Measurements from ENCODE around the gene GNMT.

Gene GNMT

GRCh38 chr6:42963179-42963854 is 2.8 kb downstream of the GNMT start:
- Mint-ChIP-seq H3K4me1 (peaks cover 32% of the 10 kb centered on the region), H3K4me3 (no peak overlapping the region), H3K27me3 (peaks cover 8% of the 10 kb centered on the region), H3K27ac (no peak overlapping the region), H3K9me3 (no peaks in the 10 kb centered on the region)
- DNase-seq (no peak), ATAC-seq (no peak)

GRCh38 chr6:42963855-42964605 is 3.5 kb downstream of the GNMT start:
- Mint-ChIP-seq H3K4me3 (no peak overlapping the region), H3K27me3 (peaks cover 8% of the 10 kb centered on the region), H3K9me3 (no peaks in the 10 kb centered on the region), H3K4me1 (peaks cover 32% of the 10 kb centered on the region), H3K27ac (no peak overlapping the region)
- ATAC-seq, result peak; percentile 64
- DNase-seq, result peak in 1 of 2 donors; percentile 35

- DNase-seq (no peak), ATAC-seq (no peak)
- no peak overlapping the region for H3K4me3 Mint-ChIP-seq
- no peaks in the 10 kb centered on the region for H3K9me3 Mint-ChIP-seq
- H3K4me1 Mint-ChIP-seq, result peaks cover 21% of the 10 kb centered on the region
- no peaks in the 10 kb centered on the region for H3K27me3 Mint-ChIP-seq
- no peak overlapping the region for H3K27ac Mint-ChIP-seq
Measured at GRCh38 chr6:42966571-42966970, 6.0 kb downstream of the GNMT start.

DNA sequence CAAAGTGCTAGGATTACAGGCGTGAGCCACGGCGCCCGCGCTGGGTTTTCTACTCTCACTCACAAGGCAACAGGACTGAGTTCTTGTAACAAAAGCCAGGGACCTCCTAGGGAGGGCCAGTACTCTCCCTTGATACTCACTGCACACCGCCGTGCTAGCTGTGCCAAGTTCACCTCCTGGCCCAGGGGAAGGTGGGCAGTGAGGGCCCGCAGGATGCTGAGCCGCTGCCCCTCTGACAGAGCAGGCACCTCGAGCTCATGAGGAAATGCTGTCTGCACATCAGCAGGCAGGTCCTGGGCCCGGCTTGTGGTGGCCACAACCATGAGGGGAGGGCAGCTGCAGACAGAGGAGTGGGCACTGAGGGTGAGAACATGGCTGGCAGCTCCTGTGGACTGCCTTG is 6.7 kb downstream of the GNMT start:
- H3K27me3 Mint-ChIP-seq, result no peaks in the 10 kb centered on the region
- no peak for DNase-seq
- no peak overlapping the region for H3K4me3 Mint-ChIP-seq
- ATAC-seq, result no peak
- peaks cover 27% of the 10 kb centered on the region for H3K4me1 Mint-ChIP-seq
- no peak overlapping the region for H3K27ac Mint-ChIP-seq
- no peaks in the 10 kb centered on the region for H3K9me3 Mint-ChIP-seq

DNA sequence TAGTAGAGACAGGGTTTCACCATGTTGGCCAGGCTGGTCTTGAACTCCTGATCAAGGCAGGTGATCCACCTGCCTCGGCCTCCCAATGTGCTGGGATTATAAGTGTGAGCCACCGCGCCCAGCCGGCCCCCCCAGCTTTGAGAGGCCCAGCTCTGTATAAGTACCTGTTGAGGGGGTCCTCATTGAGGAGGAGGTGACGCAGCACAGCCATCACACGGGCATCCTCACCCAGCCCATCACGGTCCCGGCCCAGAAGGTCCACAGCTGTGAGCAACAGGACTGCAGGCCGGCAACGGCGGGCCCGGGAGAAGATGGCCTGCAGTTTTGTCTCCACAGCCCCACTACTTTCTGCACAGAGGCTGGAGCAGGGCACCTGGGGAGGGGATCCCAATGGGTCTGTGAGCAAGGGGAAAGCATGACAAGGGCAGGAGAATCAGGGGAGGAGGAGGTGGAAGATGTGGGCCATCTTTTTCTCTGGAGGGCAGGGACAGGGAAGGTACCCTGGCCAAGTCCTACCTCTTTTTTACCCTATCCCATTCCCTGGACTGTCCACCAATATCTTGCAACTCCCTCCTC is 7.7 kb downstream of the GNMT start:
- DNase-seq (no peak), ATAC-seq (no peak)
- no peak overlapping the region for H3K4me3 Mint-ChIP-seq
- no peaks in the 10 kb centered on the region for H3K9me3 Mint-ChIP-seq
- H3K27me3 Mint-ChIP-seq, result no peaks in the 10 kb centered on the region
- no peak overlapping the region for H3K27ac Mint-ChIP-seq
- H3K4me1 Mint-ChIP-seq, result peaks cover 28% of the 10 kb centered on the region

- no peak for DNase-seq
- no peak overlapping the region for H3K27ac Mint-ChIP-seq
- no peak for ATAC-seq
Measured at GRCh38 chr6:42968783-42969182, 8.2 kb downstream of the GNMT start.

DNA sequence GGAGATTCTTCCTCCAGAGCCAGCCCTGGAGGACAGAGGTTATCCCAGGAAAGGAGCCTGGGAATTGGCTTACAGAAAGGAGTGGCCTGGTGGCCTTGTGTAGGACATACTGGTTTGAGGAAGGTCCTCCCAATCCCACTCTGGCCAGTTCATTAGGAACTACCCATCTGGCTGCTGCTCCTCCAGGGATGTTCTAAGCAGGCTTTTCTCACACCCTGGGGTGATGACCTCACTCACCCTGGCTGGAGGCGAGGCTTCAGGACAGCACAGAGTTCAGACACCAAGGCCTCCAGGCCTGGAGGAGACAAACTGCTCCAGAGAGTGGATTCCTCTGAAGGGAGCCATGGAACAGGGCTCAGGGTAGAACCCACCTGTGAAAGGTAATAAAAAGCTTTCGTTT is 8.9 kb downstream of the GNMT start:
- H3K9me3 Mint-ChIP-seq, result no peaks in the 10 kb centered on the region
- DNase-seq (no peak), ATAC-seq (no peak)
- no peak overlapping the region for H3K27ac Mint-ChIP-seq
- H3K4me3 Mint-ChIP-seq, result no peak overlapping the region
- no peaks in the 10 kb centered on the region for H3K27me3 Mint-ChIP-seq
- peaks cover 28% of the 10 kb centered on the region for H3K4me1 Mint-ChIP-seq

More at GRCh38 chr6:42968783-42969182, 8.2 kb downstream of the GNMT start:
- H3K27me3 Mint-ChIP-seq, result no peaks in the 10 kb centered on the region
- no peak overlapping the region for H3K4me3 Mint-ChIP-seq
- no peaks in the 10 kb centered on the region for H3K9me3 Mint-ChIP-seq
- peaks cover 28% of the 10 kb centered on the region for H3K4me1 Mint-ChIP-seq

GRCh38 chr6:42969934-42970333 is 9.4 kb downstream of the GNMT start:
- H3K9me3 Mint-ChIP-seq, result no peaks in the 10 kb centered on the region
- DNase-seq, result no peak
- H3K4me1 Mint-ChIP-seq, result peaks cover 33% of the 10 kb centered on the region
- H3K27ac Mint-ChIP-seq, result peak overlapping the region in 1 of 2 donors; percentile 54
- ATAC-seq, result no peak
- H3K27me3 Mint-ChIP-seq, result no peaks in the 10 kb centered on the region
- no peak overlapping the region for H3K4me3 Mint-ChIP-seq

GRCh38 chr6:42970871-42971612 is 10.5 kb downstream of the GNMT start:
- peaks cover 43% of the 10 kb centered on the region for H3K4me1 Mint-ChIP-seq
- no peaks in the 10 kb centered on the region for H3K9me3 Mint-ChIP-seq
- peak overlapping the region in 1 of 2 donors; percentile 50 for H3K4me3 Mint-ChIP-seq
- ATAC-seq, result peak; percentile 40
- DNase-seq, result no peak
- H3K27ac Mint-ChIP-seq, result peak overlapping the region in 1 of 2 donors; percentile 12
- no peaks in the 10 kb centered on the region for H3K27me3 Mint-ChIP-seq

DNA sequence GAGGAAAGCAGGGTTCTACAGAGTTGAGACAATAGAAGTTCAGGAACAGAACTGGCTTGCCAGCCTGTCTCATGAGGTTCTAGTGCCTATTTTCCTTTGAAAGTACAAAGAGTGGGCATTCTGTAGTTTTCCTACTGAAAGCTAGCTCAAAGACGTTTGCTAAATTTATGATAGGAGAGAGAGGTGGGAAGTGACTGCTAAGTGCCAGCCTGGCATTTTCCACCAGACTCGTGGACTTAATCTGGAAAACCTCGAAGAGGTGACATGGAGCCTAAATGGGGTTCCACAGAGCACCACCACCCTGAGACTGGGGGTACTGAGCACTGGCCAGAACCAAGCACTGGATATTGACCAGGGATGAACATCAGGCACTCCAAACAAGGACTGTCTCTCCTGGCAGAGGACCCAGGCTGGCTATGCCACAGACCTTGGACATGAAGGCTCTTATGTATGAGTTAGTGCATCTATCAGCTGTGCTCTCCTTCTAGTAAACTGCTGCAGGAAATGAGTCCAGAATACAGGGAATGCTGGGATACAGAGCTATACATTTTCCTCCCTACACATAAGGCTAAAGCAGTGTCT is 11.3 kb downstream of the GNMT start:
- no peak overlapping the region for H3K27ac Mint-ChIP-seq
- DNase-seq, result no peak
- H3K4me1 Mint-ChIP-seq, result peaks cover 46% of the 10 kb centered on the region
- no peaks in the 10 kb centered on the region for H3K27me3 Mint-ChIP-seq
- no peak for ATAC-seq
- H3K9me3 Mint-ChIP-seq, result no peaks in the 10 kb centered on the region
- H3K4me3 Mint-ChIP-seq, result no peak overlapping the region

- ATAC-seq (no peak), DNase-seq (no peak)
- peak overlapping the region in 1 of 2 donors; percentile 34 for H3K27ac Mint-ChIP-seq
- H3K27me3 Mint-ChIP-seq, result no peaks in the 10 kb centered on the region
- H3K4me3 Mint-ChIP-seq, result no peak overlapping the region
- H3K9me3 Mint-ChIP-seq, result no peaks in the 10 kb centered on the region
- peaks cover 58% of the 10 kb centered on the region for H3K4me1 Mint-ChIP-seq
Measured at GRCh38 chr6:42973926-42974325, 13.4 kb downstream of the GNMT start.

GRCh38 chr6:42974919-42975505 is 14.5 kb downstream of the GNMT start:
- no peak for ATAC-seq
- no peak for DNase-seq
- Mint-ChIP-seq H3K27ac (no peak overlapping the region), H3K9me3 (no peaks in the 10 kb centered on the region), H3K4me3 (no peak overlapping the region), H3K4me1 (peaks cover 68% of the 10 kb centered on the region), H3K27me3 (no peaks in the 10 kb centered on the region)

- H3K27me3 Mint-ChIP-seq, result no peaks in the 10 kb centered on the region
- H3K4me1 Mint-ChIP-seq, result peaks cover 59% of the 10 kb centered on the region
- peak overlapping the region; percentile 66 to 92 for H3K4me3 Mint-ChIP-seq
Measured at GRCh38 chr6:42978487-42978838, 17.9 kb downstream of the GNMT start.

GRCh38 chr6:42978839-42979522 is 18.4 kb downstream of the GNMT start, which contains the start of gene PEX6:
TSS of gene PEX6 (minus strand) at chr6:42979181. CDS start at chr6:42979150, 31 bp downstream.
- Mint-ChIP-seq H3K27ac (peak within 1 kb of the TSS; percentile 94 to 97), H3K4me3 (peak within 1 kb of the TSS; percentile 93 to 96), H3K9me3 (no peaks in the 10 kb centered on the region), H3K4me1 (peaks cover 64% of the 10 kb centered on the region), H3K27me3 (no peaks in the 10 kb centered on the region)
- DNase-seq (peak; percentile 93), ATAC-seq (peak; percentile 97)

More at GRCh38 chr6:42978487-42978838, 17.9 kb downstream of the GNMT start:
- Mint-ChIP-seq H3K9me3 (no peaks in the 10 kb centered on the region), H3K27ac (peak overlapping the region; percentile 86 to 93)
- DNase-seq (peak in 1 of 2 donors; percentile 25), ATAC-seq (no peak)

Measured in stimulated activated naive CD8-positive, alpha-beta T cell treated with anti-CD3 and anti-CD28 coated beads, Interleukin-15, amount 100 ng/mL, for 72 hours (primary cell).